Stomach (tissue), 9 donors: ENCODE results near the gene SURF6. TPM values are rescaled to one million over a fixed set of nuclear protein-coding genes. Genes with fewer than 3 reads are reported as not detected.
"Not testable (repeated sequence)": the region's sequence is repeated elsewhere in the genome, so short reads cannot be mapped to it uniquely, and the experiment has no call there.

Experiments
- DNase-seq, 2 donors: peaks; one replicate each; pipeline versions ENCODE4 v3.0.0 to v3.0.0-alpha.2; 2013 to 2019
- H3K27ac ChIP-seq, 5 donors: fragments of 200-600 bp in 4 of 5; sonication (generic) in 4 of 5; one replicate each; pipeline ENCODE4 v1.5.1; 2013 to 2019; ENCODE audit warnings: mild to moderate bottlenecking in 1 of 5, moderate library complexity in 1 of 5
- H3K27me3 ChIP-seq, 3 donors: fragments of 200-600 bp; sonication (generic); one replicate each; pipeline ENCODE4 v1.5.1; 2017 to 2019; ENCODE audit warnings: mixed run types in 1 of 3
- H3K36me3 ChIP-seq, 4 donors: fragments of 200-600 bp; sonication (generic); 1 replicate in 3 of 4; 2 replicates in 1 of 4; pipeline ENCODE4 v1.5.1; 2016 to 2019
- H3K4me1 ChIP-seq, 4 donors: fragments of 200-600 bp; sonication (generic); one replicate each; pipeline ENCODE4 v1.5.1; 2016 to 2019
- H3K4me3 ChIP-seq, 4 donors: fragments of 200-600 bp; sonication (generic) in 3 of 4; one replicate each; pipeline ENCODE4 v1.5.1; 2016 to 2019; ENCODE audit warnings: mild to moderate bottlenecking in 1 of 4
- H3K9me3 ChIP-seq, 4 donors: fragments of 200-600 bp; sonication (generic); one replicate each; pipeline ENCODE4 v1.5.1; 2016 to 2019
- CTCF ChIP-seq, 7 experiments: fragments of 450-650 bp in 4 of 7; fragments of 200-600 bp in 3 of 7; sonication (generic) in 3 of 7; IDR thresholded peaks; one replicate each; pipeline ENCODE4 v1.5.1; 2016 to 2019; ENCODE audit warnings: antibody characterized with exemption in 7 of 7, control low read depth in 2 of 7, mild to moderate bottlenecking in 1 of 7
- EP300 ChIP-seq: sonication (generic); formaldehyde crosslinking; IDR thresholded peaks from one replicate; pipeline ENCODE4 v1.6.1; 2017; ENCODE audit warnings: antibody characterized with exemption
- POLR2A ChIP-seq, 4 donors: fragments of 450-650 bp; IDR thresholded peaks; one replicate each; pipeline ENCODE4 v1.6.1; 2016; ENCODE audit warnings: antibody characterized with exemption in 4 of 4, control low read depth in 2 of 4, mild to moderate bottlenecking in 1 of 4, moderate library complexity in 1 of 4
- POLR2AphosphoS5 ChIP-seq, 3 donors: sonication (generic); formaldehyde crosslinking; IDR thresholded peaks; one replicate each; pipeline ENCODE4 v1.6.1; 2016; ENCODE audit warnings: antibody characterized with exemption in 3 of 3
- WGBS, 5 donors: extraction: QIAGEN DNeasy Blood & Tissue Kit in 3 of 5; methylation state at CpG; one replicate each; pipeline versions ENCODE4 v1.1.5 to v1.1.7; 2013 to 2018; 5-methylcytosine and 5-hydroxymethylcytosine counted together
- intact Hi-C: fragments of 100-400 bp; cut with DNase I; formaldehyde crosslinking; loops from one replicate; pipeline ENCODE4 v1.15.1; 2023; ENCODE audit warnings: low total_unique reads
- polyA plus RNA-seq, 3 donors: library from polyadenylated mRNA; stranded (reverse); fragments of 200-250 nt; gene quantifications; one replicate each; pipeline ENCODE4 v1.2.3, GENCODE V29; 2013
- total RNA-seq, 5 donors: library from RNA; depleted of rRNA; stranded (reverse); fragments of >200 nt; gene quantifications; one replicate each; pipeline versions ENCODE4 v1.1.0 to v1.2.3, GENCODE V29; 2014 to 2016
- donor health status: healthy with polysubstance abuse.
- donor health status: Bipolar disorder and iron deficiency.
- donor health status: healthy.

SURF6 gene
- total and polyA plus RNA-seq, 8 donors: 2.9 to 138 (median 14.1) TPM

DNA sequence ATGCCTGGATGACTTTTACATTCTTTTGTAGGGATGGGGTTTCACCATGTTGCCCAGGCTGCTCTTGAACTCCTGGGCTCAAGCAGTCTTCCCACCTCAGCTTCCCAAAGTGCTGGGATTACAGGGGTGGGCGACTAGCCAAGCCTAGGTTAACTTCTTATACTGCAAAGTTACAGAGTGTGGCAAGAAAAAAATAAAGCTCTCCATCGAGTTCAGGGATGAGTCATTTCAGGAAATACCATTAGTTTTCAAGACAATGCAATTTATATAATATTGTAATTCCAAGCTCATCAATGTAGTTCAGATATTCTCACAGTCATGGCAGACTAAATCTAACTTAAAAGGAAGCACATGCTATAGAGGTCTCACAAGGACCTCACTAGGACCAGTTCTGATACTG, 49.5 kb downstream of the SURF6 start:
- WGBS, 5 donors: 26 to 35% (median 33%) methylated on average over 2 of the region's 2 CpGs

DNA sequence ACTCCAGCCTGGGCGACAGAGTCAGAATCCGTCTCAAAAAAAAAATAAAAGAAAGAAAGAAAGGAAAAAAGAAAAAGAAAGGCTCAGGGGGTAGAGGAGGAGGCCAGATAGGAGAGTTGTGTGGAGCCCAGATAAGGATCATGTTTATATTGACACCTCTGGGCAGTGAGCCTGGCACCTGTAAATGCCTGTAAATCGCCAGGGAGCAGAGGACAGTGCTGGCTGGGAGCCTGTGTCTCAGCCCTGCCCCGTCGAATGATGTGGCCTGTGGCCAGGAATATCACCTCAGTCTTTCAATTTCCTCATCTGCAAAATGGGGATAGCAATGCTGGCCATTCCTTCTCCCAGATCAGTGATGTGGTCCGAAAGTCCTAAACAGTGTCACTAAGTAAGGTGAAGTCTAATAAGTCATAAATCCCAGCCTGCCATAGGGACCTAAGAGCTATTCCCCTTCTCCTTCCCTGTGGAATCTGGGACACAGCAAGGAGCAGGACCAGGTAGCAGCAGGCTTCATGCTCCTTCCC, 50.7 kb downstream of the SURF6 start:
- WGBS, 5 donors: 63 to 78% (median 69%) methylated on average over 6 of the region's 6 CpGs
- no peak overlapping the region for H3K27ac ChIP-seq
- no peak overlapping the region for H3K4me3 ChIP-seq
- H3K36me3 ChIP-seq: no peaks in the 10 kb centered on the region
- no peaks in the 10 kb centered on the region for H3K4me1 ChIP-seq
- no peak for TF ChIP-seq POLR2A (IDR thresholded peaks at IDR 0.05)
- TF ChIP-seq EP300: no peak
- no peak for TF ChIP-seq CTCF (IDR thresholded peaks at IDR 0.05)
- TF ChIP-seq POLR2AphosphoS5 (IDR thresholded peaks at IDR 0.05): no peak
- peaks cover 0 to 20% (median 0%) of the 10 kb centered on the region in 3 donors for H3K27me3 ChIP-seq
- intact Hi-C loops: no loop called here
- H3K9me3 ChIP-seq: peaks cover 0 to 8% (median 3%) of the 10 kb centered on the region in 4 donors
- no peak for DNase-seq

More for the DNA sequence above, 49.5 kb downstream of the SURF6 start:
- H3K4me1 ChIP-seq: no peaks in the 10 kb centered on the region
- H3K27me3 ChIP-seq: peaks cover 0 to 8% (median 0%) of the 10 kb centered on the region in 3 donors
- TF ChIP-seq POLR2AphosphoS5 (IDR thresholded peaks at IDR 0.05) (no peak), POLR2A (IDR thresholded peaks at IDR 0.05) (no peak), CTCF (IDR thresholded peaks at IDR 0.05) (no peak), EP300 (no peak)
- no peak for DNase-seq
- H3K4me3 ChIP-seq: no peak overlapping the region
- H3K36me3 ChIP-seq: no peaks in the 10 kb centered on the region
- no peak overlapping the region for H3K27ac ChIP-seq
- intact Hi-C loops: no loop called here
- H3K9me3 ChIP-seq: peaks cover 6 to 15% (median 9%) of the 10 kb centered on the region in 4 donors

GRCh38 chr9:133284362-133284761, 51.6 kb downstream of the SURF6 start:
- H3K36me3 ChIP-seq: no peaks in the 10 kb centered on the region
- intact Hi-C loops: no loop called here
- H3K27ac ChIP-seq: no peak overlapping the region
- H3K4me1 ChIP-seq: no peaks in the 10 kb centered on the region
- H3K4me3 ChIP-seq: no peak overlapping the region
- peaks cover 0 to 28% (median 0%) of the 10 kb centered on the region in 3 donors for H3K27me3 ChIP-seq
- H3K9me3 ChIP-seq: no peaks in the 10 kb centered on the region
- WGBS, 5 donors: 83 to 99% (median 93%) methylated on average over 8 of the region's 8 CpGs
- no peak for DNase-seq
- TF ChIP-seq POLR2AphosphoS5 (IDR thresholded peaks at IDR 0.05) (no peak), POLR2A (IDR thresholded peaks at IDR 0.05) (no peak), EP300 (no peak), CTCF (IDR thresholded peaks at IDR 0.05) (no peak)

- H3K27me3 ChIP-seq: peaks cover 0 to 32% (median 0%) of the 10 kb centered on the region in 3 donors
- H3K4me1 ChIP-seq, H3K36me3 ChIP-seq, H3K4me3 ChIP-seq, H3K9me3 ChIP-seq, H3K27ac ChIP-seq, intact Hi-C loops: not testable (repeated sequence)
- 75 to 83% (median 81%) methylated on average over 16 of the region's 16 CpGs for WGBS, 5 donors
- DNase-seq: peak in 1 of 2 donors; percentile 4
Observed at GRCh38 chr9:133283255-133284032, 52.5 kb downstream of the SURF6 start.
